ENCODE data around the gene NCF4. TPM values are rescaled to one million over a fixed set of nuclear protein-coding genes. Genes with fewer than 3 reads are reported as not detected.

The NCF4 gene
- total RNA-seq (2021; ENCODE audit: unreplicated experiment) (not detected), Bru-seq, nascent RNA (not detected), BruChase-seq, experiment 1, labeled RNA remaining after a 2-hour chase (percentile 5 among the genes with signal in this experiment), BruChase-seq, experiment 2, labeled RNA remaining after a 6-hour chase (percentile 14 among the genes with signal in this experiment)
- not detected for polyA plus RNA-seq (2012; ENCODE audit: insufficient read length)
- long read RNA-seq = 0 reads

DNA sequence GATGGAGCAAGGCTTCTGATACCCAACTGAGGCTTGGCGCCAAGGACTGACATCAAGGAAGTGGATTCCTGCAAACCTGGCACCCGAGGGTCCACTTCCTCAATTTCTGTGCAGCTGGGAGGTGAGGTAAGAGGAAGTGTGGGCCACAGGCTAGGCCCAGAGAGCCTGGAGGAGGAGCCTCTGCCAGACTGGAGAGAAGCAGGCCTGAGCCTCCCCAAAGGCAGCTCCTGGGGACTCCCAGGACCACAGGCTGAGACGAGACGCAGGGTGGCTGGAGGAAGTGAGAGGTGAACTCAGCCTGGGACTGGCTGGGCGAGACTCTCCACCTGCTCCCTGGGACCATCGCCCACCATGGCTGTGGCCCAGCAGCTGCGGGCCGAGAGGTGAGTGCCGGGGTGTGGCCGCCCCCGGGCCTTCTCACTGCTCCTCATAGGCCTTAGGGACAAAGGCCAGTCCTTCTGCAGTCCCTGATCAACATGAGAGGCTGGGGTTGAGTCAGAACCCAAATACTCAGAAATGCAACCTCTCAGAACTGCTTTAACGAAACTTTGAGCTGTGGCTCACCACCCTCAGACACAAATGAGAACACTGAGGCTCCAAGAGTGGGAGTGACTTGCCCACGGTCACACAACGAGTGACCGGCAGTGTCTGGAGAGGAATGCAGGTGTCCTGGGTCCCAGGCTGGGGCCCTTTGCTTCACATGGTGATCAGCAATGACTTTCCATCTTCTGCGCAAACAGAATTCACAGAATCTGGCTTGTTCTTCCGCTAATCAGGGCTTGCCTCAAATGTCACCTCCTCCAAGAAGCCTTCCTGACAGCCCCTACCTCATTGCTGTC lies at the start of gene NCF4:
Gene NCF4, plus strand, starts transcription at position 186 of the 839 bp plus-strand sequence. Its CDS starts 166 bp downstream, at position 352.
- no peaks in the 10 kb centered on the region for H3K4me1 ChIP-seq (ENCODE audit: control insufficient read depth, insufficient read depth, low read length)
- H3K27me3 ChIP-seq (ENCODE audit: control insufficient read depth, insufficient read depth, low read length) = no peaks in the 10 kb centered on the region
- in situ Hi-C loops (cut with HindIII; ENCODE audit: low pct_unique_long_range_greater_than_20kb, low sequenced_read_pairs) (no loop called here), intact Hi-C loops (cut with micrococcal nuclease; ENCODE audit: unreplicated experiment) (no loop called here)
- POLR2A ChIA-PET = no interaction called here
- no peak for ATAC-seq
- CTCF ChIA-PET = interaction anchor here (0.6 to 1.4 kb wide), 4 partner anchors 51 to 143 kb away, joined by 3 to 8 read pairs (median 4); no protein-coding TSS in a partner anchor
- no peak within 1 kb of the TSS for H3K4me3 ChIP-seq (ENCODE audit: low read depth in 2 of 2, low read length in 2 of 2)
- no TSS peak for BruUV-seq (replicated peaks)
- no peaks in the 10 kb centered on the region for H3K36me3 ChIP-seq (ENCODE audit: control insufficient read depth, insufficient read depth, low read length)
- H3K27ac ChIP-seq (ENCODE audit: low read length) = no peak within 1 kb of the TSS
- H3K9me3 ChIP-seq (ENCODE audit: control insufficient read depth, insufficient read depth, low read depth, low read length) = no peaks in the 10 kb centered on the region
- DNase-seq (ENCODE audit: low read depth, low spot score) = no peak
- TF ChIP-seq, protein P1, sequence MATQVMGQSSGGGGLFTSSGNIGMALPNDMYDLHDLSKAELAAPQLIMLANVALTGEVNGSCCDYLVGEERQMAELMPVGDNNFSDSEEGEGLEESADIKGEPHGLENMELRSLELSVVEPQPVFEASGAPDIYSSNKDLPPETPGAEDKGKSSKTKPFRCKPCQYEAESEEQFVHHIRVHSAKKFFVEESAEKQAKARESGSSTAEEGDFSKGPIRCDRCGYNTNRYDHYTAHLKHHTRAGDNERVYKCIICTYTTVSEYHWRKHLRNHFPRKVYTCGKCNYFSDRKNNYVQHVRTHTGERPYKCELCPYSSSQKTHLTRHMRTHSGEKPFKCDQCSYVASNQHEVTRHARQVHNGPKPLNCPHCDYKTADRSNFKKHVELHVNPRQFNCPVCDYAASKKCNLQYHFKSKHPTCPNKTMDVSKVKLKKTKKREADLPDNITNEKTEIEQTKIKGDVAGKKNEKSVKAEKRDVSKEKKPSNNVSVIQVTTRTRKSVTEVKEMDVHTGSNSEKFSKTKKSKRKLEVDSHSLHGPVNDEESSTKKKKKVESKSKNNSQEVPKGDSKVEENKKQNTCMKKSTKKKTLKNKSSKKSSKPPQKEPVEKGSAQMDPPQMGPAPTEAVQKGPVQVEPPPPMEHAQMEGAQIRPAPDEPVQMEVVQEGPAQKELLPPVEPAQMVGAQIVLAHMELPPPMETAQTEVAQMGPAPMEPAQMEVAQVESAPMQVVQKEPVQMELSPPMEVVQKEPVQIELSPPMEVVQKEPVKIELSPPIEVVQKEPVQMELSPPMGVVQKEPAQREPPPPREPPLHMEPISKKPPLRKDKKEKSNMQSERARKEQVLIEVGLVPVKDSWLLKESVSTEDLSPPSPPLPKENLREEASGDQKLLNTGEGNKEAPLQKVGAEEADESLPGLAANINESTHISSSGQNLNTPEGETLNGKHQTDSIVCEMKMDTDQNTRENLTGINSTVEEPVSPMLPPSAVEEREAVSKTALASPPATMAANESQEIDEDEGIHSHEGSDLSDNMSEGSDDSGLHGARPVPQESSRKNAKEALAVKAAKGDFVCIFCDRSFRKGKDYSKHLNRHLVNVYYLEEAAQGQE (IDR thresholded peaks at IDR 0.05; ENCODE audit: insufficient read depth in 1 of 2, low read depth in 2 of 2, low read length in 1 of 2) = no peak
- TF ChIP-seq, protein P2, sequence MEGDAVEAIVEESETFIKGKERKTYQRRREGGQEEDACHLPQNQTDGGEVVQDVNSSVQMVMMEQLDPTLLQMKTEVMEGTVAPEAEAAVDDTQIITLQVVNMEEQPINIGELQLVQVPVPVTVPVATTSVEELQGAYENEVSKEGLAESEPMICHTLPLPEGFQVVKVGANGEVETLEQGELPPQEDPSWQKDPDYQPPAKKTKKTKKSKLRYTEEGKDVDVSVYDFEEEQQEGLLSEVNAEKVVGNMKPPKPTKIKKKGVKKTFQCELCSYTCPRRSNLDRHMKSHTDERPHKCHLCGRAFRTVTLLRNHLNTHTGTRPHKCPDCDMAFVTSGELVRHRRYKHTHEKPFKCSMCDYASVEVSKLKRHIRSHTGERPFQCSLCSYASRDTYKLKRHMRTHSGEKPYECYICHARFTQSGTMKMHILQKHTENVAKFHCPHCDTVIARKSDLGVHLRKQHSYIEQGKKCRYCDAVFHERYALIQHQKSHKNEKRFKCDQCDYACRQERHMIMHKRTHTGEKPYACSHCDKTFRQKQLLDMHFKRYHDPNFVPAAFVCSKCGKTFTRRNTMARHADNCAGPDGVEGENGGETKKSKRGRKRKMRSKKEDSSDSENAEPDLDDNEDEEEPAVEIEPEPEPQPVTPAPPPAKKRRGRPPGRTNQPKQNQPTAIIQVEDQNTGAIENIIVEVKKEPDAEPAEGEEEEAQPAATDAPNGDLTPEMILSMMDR (IDR thresholded peaks at IDR 0.05) = no peak
- TF ChIP-seq SIN3A (IDR thresholded peaks at IDR 0.05; ENCODE audit: borderline replicate concordance, insufficient read depth, low read depth, low read length) (no peak), POLR2AphosphoS5 (IDR thresholded peaks at IDR 0.05; ENCODE audit: low read depth, low read length) (no peak), TCF7L2 (IDR thresholded peaks at IDR 0.05; ENCODE audit: low read depth, low read length) (no peak)

DNA sequence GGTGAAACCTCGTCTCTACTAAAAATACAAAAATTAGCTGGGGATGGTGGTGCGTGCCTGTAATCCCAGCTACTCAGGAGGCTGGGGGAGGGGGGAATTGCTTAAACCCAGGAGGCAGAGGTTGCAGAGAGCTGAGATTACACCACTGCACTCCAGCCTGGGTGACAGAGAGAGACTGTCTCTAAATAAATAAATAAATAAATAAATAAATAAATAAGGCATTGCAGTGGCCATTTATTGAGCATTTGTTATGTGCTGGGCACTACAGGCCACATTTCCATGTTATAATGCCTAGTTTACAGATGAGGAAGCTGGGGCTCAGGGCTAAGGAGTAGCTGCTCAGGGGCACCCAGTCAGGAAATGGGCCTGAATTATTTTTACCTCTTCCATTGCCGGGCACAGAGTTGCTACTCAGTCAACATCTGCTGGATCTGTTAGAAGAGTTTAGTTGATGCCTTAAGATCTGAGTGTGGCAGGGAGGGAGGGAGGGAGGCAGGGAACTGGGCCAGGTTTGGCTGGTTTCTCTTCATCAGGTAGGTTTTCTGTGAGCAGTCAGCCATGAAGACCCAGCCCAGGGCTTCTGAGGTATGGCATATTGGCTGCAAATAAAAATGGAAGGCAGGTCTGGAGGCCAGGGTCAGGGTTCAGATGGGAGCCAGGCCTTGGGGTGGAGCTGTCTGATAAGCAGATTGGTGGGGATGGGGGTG lies 49.6 kb upstream of the NCF4 start:
- H3K27ac ChIP-seq (ENCODE audit: low read length) = no peak overlapping the region
- CTCF ChIA-PET = no interaction called here
- DNase-seq (ENCODE audit: low read depth, low spot score) (no peak), ATAC-seq (no peak)
- H3K27me3 ChIP-seq (ENCODE audit: control insufficient read depth, insufficient read depth, low read length) = peaks cover 3% of the 10 kb centered on the region; the same call in 1 of the 2 replicates
- POLR2A ChIA-PET = no interaction called here
- in situ Hi-C loops (cut with HindIII; ENCODE audit: low pct_unique_long_range_greater_than_20kb, low sequenced_read_pairs) = no loop called here
- H3K4me1 ChIP-seq (ENCODE audit: control insufficient read depth, insufficient read depth, low read length) = no peaks in the 10 kb centered on the region; the same call in 1 of the 2 replicates
- H3K36me3 ChIP-seq (ENCODE audit: control insufficient read depth, insufficient read depth, low read length) = no peaks in the 10 kb centered on the region
- BruUV-seq (replicated peaks) = no TSS peak
- no peaks in the 10 kb centered on the region for H3K9me3 ChIP-seq (ENCODE audit: control insufficient read depth, insufficient read depth, low read depth, low read length)
- TF ChIP-seq POLR2AphosphoS5 (IDR thresholded peaks at IDR 0.05; ENCODE audit: low read depth, low read length) (no peak), TCF7L2 (IDR thresholded peaks at IDR 0.05; ENCODE audit: low read depth, low read length) (no peak), SIN3A (IDR thresholded peaks at IDR 0.05; ENCODE audit: borderline replicate concordance, insufficient read depth, low read depth, low read length) (no peak)
- TF ChIP-seq, protein P1 (IDR thresholded peaks at IDR 0.05; ENCODE audit: insufficient read depth in 1 of 2, low read depth in 2 of 2, low read length in 1 of 2) = no peak
- TF ChIP-seq, protein P2 (IDR thresholded peaks at IDR 0.05) = no peak
- no peak overlapping the region for H3K4me3 ChIP-seq (ENCODE audit: low read depth in 2 of 2, low read length in 2 of 2)
- intact Hi-C loops (cut with micrococcal nuclease; ENCODE audit: unreplicated experiment) = no loop called here

Data from Panc1 (cell line).